Astrocyte (in vitro differentiated cells and primary cell): ENCODE data around the gene EVA1B. TPM values are rescaled to one million over a fixed set of nuclear protein-coding genes. Genes with fewer than 3 reads are reported as not detected.
A peak's percentile ranks its signal among the peaks of the same experiment; 100 is the strongest.

Experiments used
- DNase-seq: peaks from one replicate; pipeline ENCODE4 v3.0.0-alpha.2; 2010; ENCODE audit warnings: low read depth
- FAIRE-seq: peaks from 2 replicates; lab custom pipeline; 2011; peaks lifted over from hg19 to GRCh38; lab: Jason Lieb, UNC
- H2AFZ ChIP-seq: 2 replicates; pipeline ENCODE4 v1.6.0; 2012; ENCODE audit warnings: low read depth, low read length, inconsistent platforms
- H3K27ac ChIP-seq: 2 replicates; pipeline ENCODE4 v1.5.1; 2011; ENCODE audit warnings: low read depth, low read length, inconsistent platforms
- H3K27me3 ChIP-seq: 2 replicates; pipeline ENCODE4 v1.6.0; 2011; ENCODE audit warnings: low read length, inconsistent platforms; ENCODE audit not compliant: insufficient read depth
- H3K36me3 ChIP-seq: 2 replicates; pipeline ENCODE4 v1.5.1; 2011; ENCODE audit warnings: low read length, inconsistent platforms; ENCODE audit not compliant: insufficient read depth
- H3K4me1 ChIP-seq: 2 replicates; pipeline ENCODE4 v1.5.1; 2011; ENCODE audit warnings: low read length, inconsistent platforms; ENCODE audit not compliant: insufficient read depth
- H3K4me2 ChIP-seq: 2 replicates; pipeline ENCODE4 v1.6.0; 2012; ENCODE audit warnings: low read length, inconsistent platforms
- H3K4me3 ChIP-seq: 2 replicates; pipeline ENCODE4 v1.5.1; 2011; ENCODE audit warnings: low read depth, mild to moderate bottlenecking, low read length, inconsistent platforms; ENCODE audit not compliant: insufficient read depth
- H3K79me2 ChIP-seq: 2 replicates; pipeline ENCODE4 v1.6.0; 2012; ENCODE audit warnings: mild to moderate bottlenecking, low read length, inconsistent platforms; ENCODE audit not compliant: insufficient read depth
- H3K9ac ChIP-seq: 2 replicates; pipeline ENCODE4 v1.6.0; 2012; ENCODE audit warnings: mild to moderate bottlenecking, low read length, inconsistent platforms
- H3K9me3 ChIP-seq: 2 replicates; pipeline ENCODE4 v1.5.1; 2012; ENCODE audit warnings: low read depth, mild to moderate bottlenecking, low read length, inconsistent platforms; ENCODE audit not compliant: insufficient read depth
- H4K20me1 ChIP-seq: 2 replicates; pipeline ENCODE4 v1.6.0; 2012; ENCODE audit warnings: low read length, inconsistent platforms; ENCODE audit not compliant: insufficient read depth
- H3K27ac Mint-ChIP-seq: one replicate; pipeline ENCODE4 v1.8.0; 2021; ENCODE audit warnings: mild to moderate bottlenecking, mixed read lengths; ENCODE audit not compliant: unreplicated experiment
- H3K27me3 Mint-ChIP-seq: one replicate; pipeline ENCODE4 v1.8.0; 2021; ENCODE audit warnings: low read depth, mixed read lengths; ENCODE audit not compliant: unreplicated experiment
- H3K36me3 Mint-ChIP-seq: one replicate; pipeline ENCODE4 v1.8.0; 2021; ENCODE audit warnings: low read depth, mixed read lengths; ENCODE audit not compliant: unreplicated experiment
- H3K4me1 Mint-ChIP-seq: one replicate; pipeline ENCODE4 v1.8.0; 2021; ENCODE audit warnings: low read depth, mixed read lengths; ENCODE audit not compliant: unreplicated experiment
- H3K4me3 Mint-ChIP-seq: one replicate; pipeline ENCODE4 v1.8.0; 2021; ENCODE audit warnings: mild to moderate bottlenecking, moderate library complexity, mixed read lengths; ENCODE audit not compliant: unreplicated experiment
- H3K9me3 Mint-ChIP-seq: one replicate; pipeline ENCODE4 v1.8.0; 2021; ENCODE audit warnings: mild to moderate bottlenecking, mixed read lengths; ENCODE audit not compliant: unreplicated experiment
- CTCF ChIP-seq: IDR thresholded peaks from 2 replicates; pipeline ENCODE4 v1.5.1; 2011; ENCODE audit warnings: low read depth, mild to moderate bottlenecking, inconsistent platforms, low read length, moderate library complexity; ENCODE audit not compliant: insufficient read depth
- EZH2 ChIP-seq: IDR thresholded peaks from 2 replicates; pipeline ENCODE4 v1.6.1; 2012; ENCODE audit warnings: mild to moderate bottlenecking, low read length, inconsistent platforms; ENCODE audit not compliant: insufficient read depth
- total RNA-seq: library from RNA; stranded (reverse); gene quantifications from 2 replicates; pipeline ENCODE4 v1.2.1, GENCODE V29; 2021

Gene EVA1B
- total RNA-seq, 1 donor from 2014 or later, result 57.3 TPM

- DNase-seq (no peak), FAIRE-seq (no peak)
- no peak overlapping the region for H3K27ac ChIP-seq
- H3K4me2 ChIP-seq, result no peak overlapping the region
- H3K36me3 ChIP-seq, result peaks cover 34% of the 10 kb centered on the region
- Mint-ChIP-seq H3K36me3 (peaks cover 37% of the 10 kb centered on the region), H3K9me3 (peaks cover 2% of the 10 kb centered on the region), H3K27me3 (no peaks in the 10 kb centered on the region), H3K27ac (no peak overlapping the region), H3K4me3 (no peak overlapping the region), H3K4me1 (peaks cover 12% of the 10 kb centered on the region)
- no peaks in the 10 kb centered on the region for H3K27me3 ChIP-seq
- no peak overlapping the region for H3K4me3 ChIP-seq
- H2AFZ ChIP-seq, result no peak overlapping the region
- H3K4me1 ChIP-seq, result no peaks in the 10 kb centered on the region
- no peaks in the 10 kb centered on the region for H3K9me3 ChIP-seq
- H3K79me2 ChIP-seq, result peaks cover 61% of the 10 kb centered on the region
- TF ChIP-seq EZH2 (no peak), CTCF (no peak)
- peaks cover 40% of the 10 kb centered on the region for H4K20me1 ChIP-seq
- H3K9ac ChIP-seq, result no peak overlapping the region
Measured at GRCh38 chr1:36359383-36359782, 35.9 kb upstream of the EVA1B start.

GRCh38 chr1:36358514-36359084, 35.2 kb upstream of the EVA1B start:
- Histone ChIP-seq H3K36me3 (peaks cover 40% of the 10 kb centered on the region), H3K4me1 (peaks cover 1% of the 10 kb centered on the region), H3K4me2 (no peak overlapping the region), H3K79me2 (peaks cover 56% of the 10 kb centered on the region), H2AFZ (no peak overlapping the region), H3K9me3 (no peaks in the 10 kb centered on the region), H3K4me3 (no peak overlapping the region), H3K27ac (no peak overlapping the region), H3K27me3 (no peaks in the 10 kb centered on the region), H4K20me1 (peaks cover 40% of the 10 kb centered on the region), H3K9ac (no peak overlapping the region)
- TF ChIP-seq EZH2 (no peak), CTCF (no peak)
- H3K27ac Mint-ChIP-seq, result peak overlapping the region; percentile 7
- H3K4me3 Mint-ChIP-seq, result no peak overlapping the region
- peaks cover 2% of the 10 kb centered on the region for H3K9me3 Mint-ChIP-seq
- DNase-seq (no peak), FAIRE-seq (no peak)
- peaks cover 41% of the 10 kb centered on the region for H3K36me3 Mint-ChIP-seq
- peaks cover 17% of the 10 kb centered on the region for H3K4me1 Mint-ChIP-seq
- no peaks in the 10 kb centered on the region for H3K27me3 Mint-ChIP-seq

GRCh38 chr1:36355811-36356210, 32.4 kb upstream of the EVA1B start:
- Histone ChIP-seq H3K79me2 (peaks cover 32% of the 10 kb centered on the region), H2AFZ (no peak overlapping the region), H3K27ac (no peak overlapping the region), H4K20me1 (peaks cover 22% of the 10 kb centered on the region), H3K9me3 (no peaks in the 10 kb centered on the region), H3K4me1 (peaks cover 29% of the 10 kb centered on the region), H3K4me2 (no peak overlapping the region), H3K9ac (no peak overlapping the region), H3K27me3 (no peaks in the 10 kb centered on the region), H3K36me3 (peaks cover 30% of the 10 kb centered on the region), H3K4me3 (no peak overlapping the region)
- DNase-seq (no peak), FAIRE-seq (no peak)
- peaks cover 2% of the 10 kb centered on the region for H3K9me3 Mint-ChIP-seq
- H3K4me1 Mint-ChIP-seq, result peaks cover 44% of the 10 kb centered on the region
- no peaks in the 10 kb centered on the region for H3K27me3 Mint-ChIP-seq
- TF ChIP-seq CTCF, result no peak
- H3K36me3 Mint-ChIP-seq, result peaks cover 43% of the 10 kb centered on the region
- H3K4me3 Mint-ChIP-seq, result no peak overlapping the region
- no peak overlapping the region for H3K27ac Mint-ChIP-seq
